ENCODE measurements around the gene DOCK3. TPM values are rescaled to one million over a fixed set of nuclear protein-coding genes. Genes with fewer than 3 reads are reported as not detected.
A peak's percentile ranks its signal among the peaks of the same experiment; 100 is the strongest.
"Not testable (repeated sequence)": the region's sequence is repeated elsewhere in the genome, so short reads cannot be mapped to it uniquely, and the experiment has no call there.

DOCK3 gene
- total RNA-seq, 1 experiment from 2014 or later: 0.12 TPM

GRCh38 chr3:50687127-50687751 is 12.5 kb downstream of the DOCK3 start:
- peak; percentile 10 for DNase-seq (ENCODE audit: low spot score)

- DNase-seq (ENCODE audit: low spot score): no peak
Observed at GRCh38 chr3:50687916-50688315, 13.2 kb downstream of the DOCK3 start.

DNA sequence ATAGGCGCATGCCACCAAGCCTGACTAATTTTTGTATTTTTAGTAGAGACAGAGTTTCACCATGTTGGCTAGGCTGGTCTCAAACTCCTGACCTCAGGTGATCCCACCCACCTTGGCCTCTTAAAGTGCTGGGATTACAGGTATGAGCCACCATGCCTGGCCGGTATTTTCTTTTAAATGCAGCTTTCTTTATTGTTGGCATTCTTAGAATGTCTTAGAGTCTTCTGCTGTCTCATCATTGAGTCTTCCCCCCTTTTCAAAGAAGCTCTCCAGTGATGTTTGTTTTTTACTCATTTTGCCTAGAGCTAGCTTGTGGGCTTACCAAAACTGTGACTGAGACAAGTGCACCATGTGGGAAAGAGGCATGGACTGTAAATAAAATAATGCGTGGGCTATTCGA is 13.9 kb downstream of the DOCK3 start:
- not testable (repeated sequence) for DNase-seq (ENCODE audit: low spot score)

DNA sequence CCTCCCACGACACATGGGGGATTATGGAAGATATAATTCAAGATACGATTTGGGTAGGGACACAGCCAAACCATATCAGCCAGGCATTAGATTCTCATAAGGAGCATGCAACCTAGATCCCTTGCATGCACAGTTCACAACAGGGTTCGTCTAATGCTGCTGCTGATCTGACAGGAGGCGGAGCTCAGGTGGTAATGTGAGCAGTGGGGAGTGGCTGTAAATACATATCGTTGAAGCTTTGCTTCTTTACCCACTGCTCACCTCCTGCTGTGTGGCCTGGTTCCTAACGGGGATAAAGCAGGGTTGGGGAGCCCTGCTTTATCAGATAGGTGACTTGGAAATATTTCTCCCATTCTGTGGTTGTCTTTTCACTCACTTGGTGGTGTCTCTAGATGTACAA is 14.8 kb downstream of the DOCK3 start:
- DNase-seq (ENCODE audit: low spot score): no peak

DNA sequence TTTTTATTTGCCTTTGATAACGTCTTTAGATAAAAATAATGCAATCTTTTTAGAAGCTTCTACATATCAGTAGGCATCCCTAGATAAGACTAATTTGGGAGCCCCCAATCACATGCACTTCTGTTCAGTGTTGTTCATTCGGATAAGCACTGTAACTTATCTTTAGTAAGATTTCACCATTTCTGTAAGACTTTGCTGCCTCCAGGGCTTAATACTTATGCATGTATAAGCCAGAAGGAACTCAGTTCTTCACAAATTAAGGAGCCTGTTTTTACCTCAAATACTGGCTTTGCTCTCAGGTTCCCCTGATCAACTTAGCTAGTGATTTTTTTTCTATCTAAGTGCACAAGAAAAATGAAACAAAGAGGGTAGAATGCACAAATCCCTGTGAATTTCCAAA is 20.3 kb downstream of the DOCK3 start:
- no peak for DNase-seq (ENCODE audit: low spot score)

- DNase-seq (ENCODE audit: low spot score): no peak
Observed at GRCh38 chr3:50696276-50696675, 21.5 kb downstream of the DOCK3 start.

- DNase-seq (ENCODE audit: low spot score): no peak
Observed at GRCh38 chr3:50698269-50698668, 23.5 kb downstream of the DOCK3 start.

DNA sequence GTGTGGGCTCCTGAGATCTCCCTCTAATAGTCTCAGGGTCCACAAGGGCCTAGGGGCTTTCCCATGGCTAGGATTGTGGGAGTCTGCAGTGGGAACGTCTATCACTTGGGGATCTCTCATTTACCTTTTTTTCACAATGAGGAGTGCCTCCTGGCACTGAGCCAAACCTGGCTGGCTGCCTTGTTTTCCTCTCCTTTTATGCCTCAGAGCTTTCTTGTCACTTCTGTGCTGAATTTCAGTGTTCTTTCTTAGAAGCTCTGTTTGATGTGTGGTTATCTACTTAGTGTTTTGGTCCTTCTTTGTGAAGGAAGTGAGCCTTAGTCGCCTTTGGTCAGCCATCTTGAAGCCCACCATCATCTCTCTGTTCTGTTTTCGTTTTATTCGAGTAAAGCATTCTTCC is 33.9 kb downstream of the DOCK3 start:
- DNase-seq (ENCODE audit: low spot score): no peak

GRCh38 chr3:50714946-50715345 is 40.2 kb downstream of the DOCK3 start:
- DNase-seq (ENCODE audit: low spot score): no peak

DNA sequence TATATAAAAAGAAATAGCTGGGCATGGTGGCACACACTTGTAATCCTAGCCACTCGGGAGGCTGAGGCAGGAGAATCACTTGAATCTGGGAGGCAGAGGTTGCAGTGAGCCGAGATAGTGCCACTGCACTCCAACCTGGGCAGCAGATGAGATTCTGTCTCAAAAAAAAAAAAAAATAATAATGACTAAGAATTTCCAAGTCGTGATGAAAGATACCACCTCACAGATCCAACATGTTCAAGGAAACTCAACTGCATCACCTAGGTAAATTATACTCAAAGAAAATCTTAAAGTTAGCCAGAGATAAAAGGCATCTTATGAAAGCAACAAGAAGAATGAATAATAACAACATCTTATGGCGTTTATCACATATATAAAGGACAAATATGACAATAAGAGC is 50.1 kb downstream of the DOCK3 start:
- DNase-seq (ENCODE audit: low spot score): no peak

DNA sequence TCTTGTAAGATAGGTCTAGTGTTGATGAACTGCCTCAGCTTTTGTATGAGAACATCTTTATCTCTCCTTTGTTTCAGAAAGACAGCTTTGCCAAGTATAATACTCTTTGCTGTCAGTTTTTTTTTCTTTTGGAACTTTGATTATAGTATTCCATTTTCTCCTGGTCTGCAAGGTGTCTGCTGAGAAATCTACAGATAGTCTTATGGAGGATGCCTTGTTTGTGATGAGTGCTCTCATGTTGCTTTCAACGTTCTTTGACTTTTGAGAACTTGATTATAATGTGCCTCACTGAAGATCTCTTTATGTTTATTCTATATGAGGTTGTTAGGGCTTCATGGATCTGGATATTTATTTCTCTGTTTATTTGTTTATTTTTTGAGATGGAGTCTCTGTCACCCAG is 60.3 kb downstream of the DOCK3 start:
- no peak for DNase-seq (ENCODE audit: low spot score)

- no peak for DNase-seq (ENCODE audit: low spot score)
Observed at GRCh38 chr3:50737193-50737905, 62.6 kb downstream of the DOCK3 start.

DNA sequence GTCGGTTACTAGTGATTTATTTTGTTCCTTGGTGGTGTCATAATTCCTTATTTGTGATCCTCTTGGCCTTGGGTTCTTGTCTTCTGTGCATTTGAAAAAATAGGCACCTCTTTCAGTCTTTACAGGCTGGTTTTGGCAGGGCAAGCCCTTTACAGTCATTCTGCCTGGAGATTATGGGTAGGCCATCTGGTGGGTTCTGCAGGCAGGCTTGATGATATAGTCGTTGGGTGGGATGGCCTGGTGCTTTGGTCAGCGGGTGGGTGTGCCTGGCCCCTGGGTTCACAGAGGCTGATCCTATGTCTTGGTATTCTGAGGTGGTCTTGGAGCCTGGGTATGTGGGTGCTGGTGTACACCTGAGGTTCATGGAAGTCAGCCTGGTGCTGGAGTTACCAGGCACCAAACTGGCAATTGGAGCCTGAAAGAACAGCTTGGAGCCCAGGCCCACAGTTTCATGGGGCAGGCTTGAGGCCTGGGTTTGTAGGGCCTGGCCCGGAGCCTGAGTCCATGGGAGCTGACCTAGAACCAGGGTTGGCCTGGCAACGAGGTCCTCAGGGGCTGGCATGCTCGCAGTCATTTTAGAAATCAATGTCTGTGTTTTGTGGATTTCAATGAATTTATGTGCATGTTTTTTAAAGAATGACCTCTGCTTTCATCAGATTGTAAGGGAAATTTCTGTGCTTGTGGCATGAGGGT is 63.3 kb downstream of the DOCK3 start:
- DNase-seq (ENCODE audit: low spot score): no peak

DNA sequence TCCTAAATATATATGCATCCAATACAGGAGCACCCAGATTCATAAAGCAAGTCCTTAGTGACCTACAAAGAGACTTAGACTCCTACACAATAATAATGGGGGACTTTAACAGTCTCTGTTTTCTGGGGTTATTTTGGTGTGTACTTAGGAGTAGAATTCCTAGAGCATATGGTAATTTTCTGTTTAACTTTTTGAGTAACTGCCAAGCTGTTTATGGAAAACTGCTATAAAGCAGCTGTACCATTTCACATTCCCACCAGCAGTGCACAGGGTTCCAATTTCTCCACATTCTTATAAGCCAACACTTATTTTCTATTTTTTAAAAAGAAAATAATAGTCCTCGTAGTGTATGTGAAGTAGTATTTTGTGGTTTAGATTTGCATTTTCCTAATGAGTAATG is 68.9 kb downstream of the DOCK3 start:
- no peak for DNase-seq (ENCODE audit: low spot score)

- no peak for DNase-seq (ENCODE audit: low spot score)
Observed at GRCh38 chr3:50749822-50750221, 75.1 kb downstream of the DOCK3 start.

DNA sequence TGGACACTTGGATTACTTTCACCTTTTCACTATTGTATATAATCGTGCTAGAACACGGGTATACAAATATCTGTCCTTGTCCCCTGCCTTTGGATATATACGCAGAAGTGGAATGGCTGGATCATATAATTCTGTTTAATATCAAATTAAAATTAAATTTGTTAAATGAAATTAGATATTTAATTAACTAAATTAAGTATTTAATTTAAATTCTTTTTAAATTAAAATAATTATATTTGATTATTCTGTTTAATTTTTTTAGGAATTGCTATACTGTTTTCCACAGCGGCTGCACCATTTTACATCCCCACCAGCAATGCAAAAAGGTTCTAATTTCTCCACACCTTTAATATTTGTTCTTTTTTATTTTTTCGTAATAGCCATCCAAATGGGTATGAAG is 84.3 kb downstream of the DOCK3 start:
- DNase-seq (ENCODE audit: low spot score): no peak

GRCh38 chr3:50777680-50778079 is 103.0 kb downstream of the DOCK3 start:
- DNase-seq (ENCODE audit: low spot score): no peak

GRCh38 chr3:50781766-50782165 is 107.0 kb downstream of the DOCK3 start:
- DNase-seq (ENCODE audit: low spot score): not testable (repeated sequence)

DNA sequence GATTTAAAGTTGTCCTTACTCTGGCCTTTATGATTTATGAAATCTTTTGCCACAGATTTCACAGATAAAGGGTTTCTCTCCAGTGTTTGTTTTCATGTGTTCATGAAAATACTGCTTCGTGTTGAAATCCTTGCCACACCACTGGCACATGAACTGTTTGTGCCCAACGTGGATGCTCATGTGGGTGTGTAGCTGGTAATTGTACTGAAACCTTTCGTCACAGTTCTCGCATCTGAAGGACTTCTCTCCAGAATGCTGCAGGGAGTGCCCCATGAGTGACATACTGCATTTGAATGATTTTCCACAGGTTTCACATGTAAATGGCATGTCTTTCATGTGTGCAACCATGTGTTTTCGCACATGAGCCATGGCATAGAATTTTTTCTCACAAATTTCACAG is 111.9 kb downstream of the DOCK3 start:
- no peak for DNase-seq (ENCODE audit: low spot score)

- DNase-seq (ENCODE audit: low spot score): not testable (repeated sequence)
Observed at GRCh38 chr3:50790894-50791293, 116.2 kb downstream of the DOCK3 start.

DNA sequence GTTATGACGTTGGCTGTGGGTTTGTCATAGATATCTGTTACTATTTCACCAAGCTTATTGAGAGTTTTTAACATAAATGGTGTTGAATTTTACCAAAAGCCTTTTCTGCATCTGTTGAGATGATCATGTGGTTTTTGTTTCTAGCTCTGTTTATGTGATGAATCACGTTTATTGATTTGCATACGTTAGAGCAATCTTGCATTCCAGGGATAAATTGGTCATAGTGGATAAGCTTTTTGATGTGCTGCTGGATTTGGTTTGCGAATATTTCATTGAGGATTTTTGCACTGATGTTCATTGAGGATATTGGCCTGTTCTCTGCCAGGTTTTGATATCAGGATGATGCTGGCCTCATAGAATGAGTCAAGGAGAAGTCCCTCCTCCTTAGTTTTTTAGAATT is 117.8 kb downstream of the DOCK3 start:
- DNase-seq (ENCODE audit: low spot score): no peak

GRCh38 chr3:50803805-50804204 is 129.1 kb downstream of the DOCK3 start:
- DNase-seq (ENCODE audit: low spot score): not testable (repeated sequence)

- not testable (repeated sequence) for DNase-seq (ENCODE audit: low spot score)
Observed at GRCh38 chr3:50804376-50804775, 129.6 kb downstream of the DOCK3 start.

Measured in H4 (cell line).